CMK (cell line): ENCODE data around the gene PAXIP1.
"Not testable (repeated sequence)": the region's sequence is repeated elsewhere in the genome, so short reads cannot be mapped to it uniquely, and the experiment has no call there.

Experiments
- DNase-seq: peaks from one replicate; pipeline ENCODE4 v3.0.0-alpha.2; 2010; ENCODE audit warnings: low read depth

The PAXIP1 gene

GRCh38 chr7:155003092-155003375 is at the start of gene PAXIP1:
Gene PAXIP1, minus strand, starts transcription at chr7:155003124. Its CDS starts 195 bp downstream, at chr7:155002929.
- no peak for DNase-seq

GRCh38 chr7:155051355-155051754 is 48.4 kb upstream of the PAXIP1 start:
- DNase-seq, result no peak

- no peak for DNase-seq
Observed at GRCh38 chr7:155048006-155048405, 45.1 kb upstream of the PAXIP1 start.

- DNase-seq, result no peak
Observed at GRCh38 chr7:155043756-155044155, 40.8 kb upstream of the PAXIP1 start.

- no peak for DNase-seq
Observed at GRCh38 chr7:155038335-155038734, 35.4 kb upstream of the PAXIP1 start.

GRCh38 chr7:155034495-155034894 is 31.6 kb upstream of the PAXIP1 start:
- DNase-seq, result not testable (repeated sequence)

GRCh38 chr7:155032978-155033377 is 30.1 kb upstream of the PAXIP1 start:
- DNase-seq, result no peak

GRCh38 chr7:155027879-155028278 is 25.0 kb upstream of the PAXIP1 start:
- no peak for DNase-seq

- no peak for DNase-seq
Observed at GRCh38 chr7:155021699-155022145, 18.8 kb upstream of the PAXIP1 start.

- DNase-seq, result no peak
Observed at GRCh38 chr7:155020996-155021395, 18.1 kb upstream of the PAXIP1 start.

- no peak for DNase-seq
Observed at GRCh38 chr7:155017834-155018233, 14.9 kb upstream of the PAXIP1 start.

GRCh38 chr7:155011086-155011485 is 8.2 kb upstream of the PAXIP1 start:
- no peak for DNase-seq

- no peak for DNase-seq
Observed at GRCh38 chr7:155009570-155010157, 6.7 kb upstream of the PAXIP1 start.

GRCh38 chr7:155007947-155008346 is 5.0 kb upstream of the PAXIP1 start:
- no peak for DNase-seq

- DNase-seq, result peak; percentile 50
Observed at GRCh38 chr7:155003376-155004214, 671 bp upstream of the PAXIP1 start.

- DNase-seq, result peak; percentile 20
Observed at GRCh38 chr7:155002411-155003091, 373 bp downstream of the PAXIP1 start.

GRCh38 chr7:155001756-155002410 is 1.0 kb downstream of the PAXIP1 start:
- no peak for DNase-seq

- DNase-seq, result no peak
Observed at GRCh38 chr7:155000795-155001194, 2.1 kb downstream of the PAXIP1 start.

GRCh38 chr7:154998481-154998880 is 4.4 kb downstream of the PAXIP1 start:
- DNase-seq, result no peak

GRCh38 chr7:154997840-154998370 is 5.0 kb downstream of the PAXIP1 start:
- DNase-seq, result no peak

GRCh38 chr7:154996756-154997155 is 6.2 kb downstream of the PAXIP1 start:
- DNase-seq, result no peak

- no peak for DNase-seq
Observed at GRCh38 chr7:154996101-154996500, 6.8 kb downstream of the PAXIP1 start.
